K562 treated with DMSO at 1 percent for 12 hours (cell line): Measurements from ENCODE around the gene KLF15. TPM values are rescaled to one million over a fixed set of nuclear protein-coding genes. Genes with fewer than 3 reads are reported as not detected.

ENCODE experiments used
- total RNA-seq: library from RNA; unstranded; fragments of 300-600 nt; gene quantifications from 2 replicates; pipeline ENCODE4 v1.2.3, GENCODE V29; 2022; ENCODE audit not compliant: insufficient read depth

Gene KLF15
- total RNA-seq = 0.56 TPM in 1 of 2 replicates, not detected in the other

GRCh38 chr3:126357295-126358037, at the start of gene KLF15:
TSS of gene KLF15 (minus strand) at chr3:126357408. CDS start at chr3:126352922, 4,486 bp downstream.

GRCh38 chr3:126394179-126394976, 37.2 kb upstream of the KLF15 start, which contains the start of gene CFAP100:
TSS of gene CFAP100 (plus strand) at chr3:126394909. CDS start at chr3:126396001, 1,092 bp downstream.

Other genes with a start within 250 kb of the KLF15 start
- gene ALDH1L1, start 176.8 kb downstream of the KLF15 start, total RNA-seq = 4.1 and 4.8 TPM in 2 replicates
- not detected in 2 replicates for gene CFAP100, start 37.5 kb upstream of the KLF15 start, total RNA-seq
- 8.9 and 27.0 TPM in 2 replicates for gene ZXDC, start 118.5 kb upstream of the KLF15 start, total RNA-seq
- gene UROC1, start 160.4 kb upstream of the KLF15 start, total RNA-seq = not detected in 2 replicates
- not detected in 2 replicates for gene CHST13, start 166.7 kb upstream of the KLF15 start, total RNA-seq
- gene C3orf22, start 201.5 kb upstream of the KLF15 start, total RNA-seq = not detected in 2 replicates